OCI-M1 (cell line): ENCODE data around the gene F11R.
"Not testable (repeated sequence)": the region's sequence is repeated elsewhere in the genome, so short reads cannot be mapped to it uniquely, and the experiment has no call there.

Experiments used
- DNase-seq: peaks from one replicate; lab custom pipeline; 2025; lab: John Stamatoyannopoulos, UW

The F11R gene

GRCh38 chr1:161020509-161021164 is at the start of gene F11R:
TSS of gene F11R (minus strand) at chr1:161021152. CDS start at chr1:161021073, 79 bp downstream.
- DNase-seq, result peak; percentile 95

GRCh38 chr1:161069731-161070270 is 48.8 kb upstream of the F11R start, which contains the start of gene ARHGAP30:
TSS of gene ARHGAP30 (minus strand) at chr1:161069891. CDS start at chr1:161069624, 267 bp downstream.
- no peak for DNase-seq

GRCh38 chr1:161069241-161069640 is 48.3 kb upstream of the F11R start:
- no peak for DNase-seq

- peak; percentile 83 for DNase-seq
Observed at GRCh38 chr1:161068306-161069234, 47.6 kb upstream of the F11R start.

GRCh38 chr1:161066694-161067093 is 45.7 kb upstream of the F11R start:
- no peak for DNase-seq

- not testable (repeated sequence) for DNase-seq
Observed at GRCh38 chr1:161065681-161066080, 44.7 kb upstream of the F11R start.

GRCh38 chr1:161063936-161064335 is 43.0 kb upstream of the F11R start:
- DNase-seq, result not testable (repeated sequence)

- no peak for DNase-seq
Observed at GRCh38 chr1:161061419-161061818, 40.5 kb upstream of the F11R start.

- no peak for DNase-seq
Observed at GRCh38 chr1:161059293-161059692, 38.3 kb upstream of the F11R start.

GRCh38 chr1:161054805-161055204 is 33.9 kb upstream of the F11R start:
- no peak for DNase-seq

GRCh38 chr1:161054232-161054631 is 33.3 kb upstream of the F11R start:
- no peak for DNase-seq

- DNase-seq, result no peak
Observed at GRCh38 chr1:161052899-161053298, 31.9 kb upstream of the F11R start.

- DNase-seq, result no peak
Observed at GRCh38 chr1:161051219-161051618, 30.3 kb upstream of the F11R start.

GRCh38 chr1:161048949-161049722 is 28.2 kb upstream of the F11R start:
- DNase-seq, result no peak

- DNase-seq, result no peak
Observed at GRCh38 chr1:161047436-161048420, 26.8 kb upstream of the F11R start.

GRCh38 chr1:161046605-161047228 is 25.8 kb upstream of the F11R start:
- DNase-seq, result peak; percentile 55

GRCh38 chr1:161045736-161046604 is 25.0 kb upstream of the F11R start, which contains the start of gene USF1:
TSS of gene USF1 (minus strand) at chr1:161045977. CDS start at chr1:161043275, 2,702 bp downstream.
- DNase-seq, result peak; percentile 98

- DNase-seq, result peak; percentile 96
Observed at GRCh38 chr1:161044908-161045735, 24.2 kb upstream of the F11R start.
